Stimulated activated CD4-positive, alpha-beta T cell treated with anti-CD3 and anti-CD28 coated beads, TNF-alpha, amount 100 ng/mL, for 24 hours (primary cell): Measurements from ENCODE around the gene ZNF14.
"Not testable (repeated sequence)": the region's sequence is repeated elsewhere in the genome, so short reads cannot be mapped to it uniquely, and the experiment has no call there.

Experiments used
- DNase-seq, 3 experiments: peaks; one replicate each; pipeline ENCODE4 v3.0.0-alpha.2; 2020; ENCODE audit warnings: low read depth in 3 of 3

The ZNF14 gene

DNA sequence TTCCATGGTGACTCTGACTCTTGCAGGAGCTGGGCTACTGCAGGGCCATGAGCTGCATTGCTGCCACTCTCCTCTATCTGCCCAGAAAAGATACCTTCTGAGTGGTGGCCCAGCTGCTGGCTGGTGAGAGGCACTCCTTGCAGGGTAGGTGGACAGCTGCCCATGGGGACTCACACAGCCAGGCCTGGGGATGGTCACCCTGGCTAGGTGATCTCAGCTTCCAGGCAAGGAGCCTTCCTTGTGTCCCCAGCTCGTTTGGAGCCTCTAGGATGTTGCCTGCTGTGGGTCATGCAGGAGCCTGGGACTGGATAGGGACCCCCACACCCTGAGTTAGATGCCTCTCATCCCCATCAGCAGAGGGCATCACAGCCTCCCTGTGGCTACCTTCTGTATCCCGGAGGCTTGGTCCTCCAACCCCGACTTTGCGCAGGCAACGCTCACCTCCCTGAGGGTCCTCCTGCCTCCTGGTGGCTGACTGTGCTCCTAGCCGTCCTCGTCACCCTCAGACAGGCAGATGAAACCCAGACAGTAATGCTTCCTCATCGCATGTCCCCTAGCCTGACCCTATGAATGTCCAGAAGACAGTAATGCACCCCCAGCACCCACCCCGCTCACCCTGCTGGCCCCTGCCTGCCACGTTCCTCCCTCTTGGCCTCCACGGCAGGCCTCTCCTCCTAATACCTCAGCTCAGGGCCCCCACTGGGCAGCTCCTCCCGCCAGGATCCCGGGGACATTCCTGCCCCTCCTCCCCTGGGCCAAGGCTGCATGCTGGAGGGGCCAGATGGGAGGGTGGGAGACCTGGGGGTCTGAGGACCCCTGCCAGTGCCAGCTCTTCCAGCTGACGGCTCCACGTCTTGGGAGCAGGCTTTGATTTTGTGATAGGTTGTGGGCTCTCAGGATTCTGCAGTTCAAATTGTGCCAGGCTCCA lies 13.6 kb upstream of the ZNF14 start:
- no peak for DNase-seq

DNA sequence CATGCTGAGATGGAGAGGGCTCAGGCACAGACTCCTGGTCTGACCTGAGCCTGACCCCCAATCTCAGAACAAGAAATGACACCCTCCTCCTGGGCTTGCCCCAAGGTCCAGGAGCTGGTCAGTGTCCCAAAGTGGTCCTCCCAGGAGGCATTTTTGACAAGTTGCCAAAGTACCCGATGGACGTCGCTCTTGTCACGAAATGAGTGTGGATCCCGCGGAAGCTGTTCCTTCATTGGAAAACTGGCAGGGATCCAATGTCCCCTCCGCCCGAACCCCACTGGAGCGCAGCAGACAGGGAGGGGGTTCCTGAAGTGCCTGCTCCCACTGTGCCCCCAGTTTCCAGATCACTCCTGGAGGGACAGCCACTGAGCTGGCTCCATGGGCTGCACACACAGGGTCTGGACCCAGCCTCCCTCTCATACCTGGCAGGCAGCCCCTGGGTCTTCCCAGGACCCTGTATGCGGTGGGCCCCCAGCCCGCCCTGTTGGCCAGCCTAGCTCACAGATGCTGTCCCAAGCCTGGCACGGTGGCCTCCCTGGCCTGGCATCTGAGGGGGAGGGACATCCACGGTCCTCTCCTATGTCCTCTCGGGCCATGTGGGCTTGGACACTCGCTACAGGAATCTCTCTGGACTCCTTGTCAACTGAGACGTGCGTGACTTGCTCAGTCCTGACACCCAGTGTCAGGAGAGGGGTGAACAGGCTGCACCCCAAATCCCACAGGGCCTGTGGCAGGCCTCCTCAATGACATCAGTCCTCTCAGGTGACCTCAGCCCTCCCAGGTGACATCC lies 12.8 kb upstream of the ZNF14 start:
- DNase-seq, result no peak

- no peak for DNase-seq
Measured at GRCh38 chr19:19744641-19745040, 11.7 kb upstream of the ZNF14 start.

GRCh38 chr19:19743921-19744320 lies 11.0 kb upstream of the ZNF14 start:
- DNase-seq, result not testable (repeated sequence)

DNA sequence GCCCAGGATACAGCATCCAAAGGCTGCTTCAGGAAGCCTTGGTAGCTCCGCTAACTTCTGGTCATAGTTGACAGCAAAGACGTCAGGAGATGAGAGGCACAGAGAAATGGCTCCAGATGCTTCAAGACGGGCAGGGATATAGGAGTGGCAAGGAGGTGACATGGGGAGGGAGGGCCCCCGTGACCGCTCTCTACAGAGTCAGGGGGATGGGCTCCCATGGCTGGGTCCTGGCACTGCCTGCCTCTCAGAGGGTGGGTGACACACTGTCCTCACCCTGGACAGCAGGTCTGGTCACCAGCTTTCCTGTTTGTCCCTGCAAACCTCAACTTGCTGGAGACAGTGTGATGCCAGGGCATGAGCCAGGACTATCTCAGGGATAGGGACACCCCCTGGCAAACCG lies 10.3 kb upstream of the ZNF14 start:
- DNase-seq, result no peak

DNA sequence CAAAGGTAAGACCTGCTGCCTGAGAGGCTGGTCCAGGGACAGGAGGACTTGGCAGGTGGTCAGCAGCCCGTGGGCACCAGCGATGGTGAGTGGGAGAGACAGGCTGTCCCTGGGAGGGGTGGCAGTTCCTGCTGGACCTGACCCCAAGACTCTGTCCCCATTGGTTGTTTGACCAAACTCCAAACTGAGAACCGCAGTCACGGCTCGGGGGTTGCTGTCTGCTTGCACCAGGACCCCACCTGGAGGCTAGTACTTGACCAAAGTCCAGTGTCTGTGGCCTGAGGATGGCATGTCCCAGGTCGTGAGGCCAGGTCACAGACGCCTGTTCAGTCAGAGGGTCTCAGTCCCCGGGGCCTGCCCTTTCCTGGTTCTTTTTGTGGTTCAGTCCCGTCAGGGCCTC lies 9.9 kb upstream of the ZNF14 start:
- DNase-seq, result no peak

DNA sequence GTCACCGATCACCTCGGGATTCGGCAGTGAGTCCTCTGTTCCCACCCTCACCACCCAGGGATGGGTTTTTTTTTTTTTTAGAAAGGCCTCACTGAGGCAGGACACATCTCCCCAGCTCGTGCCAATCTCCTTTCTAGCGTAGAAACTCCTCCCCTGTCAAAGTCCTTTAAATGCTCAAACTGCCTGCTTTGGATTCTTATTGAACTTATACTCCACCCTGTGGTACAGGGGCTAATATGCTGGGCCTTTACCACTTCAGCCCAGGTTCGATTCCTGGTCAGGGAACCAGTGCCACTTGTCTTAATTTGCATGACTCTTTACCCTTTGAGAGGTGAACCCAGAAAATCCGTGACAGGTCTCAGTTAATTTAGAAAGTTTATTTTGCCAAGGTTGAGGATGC lies 8.3 kb upstream of the ZNF14 start:
- DNase-seq, result no peak

DNA sequence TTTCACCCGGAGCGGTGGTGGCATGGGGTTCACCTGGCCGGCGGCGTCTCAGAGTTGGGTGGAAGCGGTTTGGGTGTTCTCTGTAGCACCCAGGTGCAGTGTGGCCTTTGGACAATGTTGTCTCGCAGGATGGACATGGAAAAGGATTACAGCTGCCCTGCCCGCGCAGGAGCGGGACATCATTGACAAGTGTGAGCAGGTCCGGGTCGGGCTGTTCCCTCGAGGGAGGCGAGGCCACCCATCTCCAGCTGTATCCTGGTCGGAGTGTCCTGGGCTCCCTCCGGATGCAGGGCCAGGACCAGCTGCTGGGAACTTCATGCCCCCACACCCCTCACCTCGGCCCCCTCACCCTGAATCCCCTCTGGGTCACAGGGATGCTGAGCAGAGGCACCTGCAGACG lies 7.8 kb upstream of the ZNF14 start:
- no peak for DNase-seq

- no peak for DNase-seq
Measured at GRCh38 chr19:19738564-19738963, 5.7 kb upstream of the ZNF14 start.

DNA sequence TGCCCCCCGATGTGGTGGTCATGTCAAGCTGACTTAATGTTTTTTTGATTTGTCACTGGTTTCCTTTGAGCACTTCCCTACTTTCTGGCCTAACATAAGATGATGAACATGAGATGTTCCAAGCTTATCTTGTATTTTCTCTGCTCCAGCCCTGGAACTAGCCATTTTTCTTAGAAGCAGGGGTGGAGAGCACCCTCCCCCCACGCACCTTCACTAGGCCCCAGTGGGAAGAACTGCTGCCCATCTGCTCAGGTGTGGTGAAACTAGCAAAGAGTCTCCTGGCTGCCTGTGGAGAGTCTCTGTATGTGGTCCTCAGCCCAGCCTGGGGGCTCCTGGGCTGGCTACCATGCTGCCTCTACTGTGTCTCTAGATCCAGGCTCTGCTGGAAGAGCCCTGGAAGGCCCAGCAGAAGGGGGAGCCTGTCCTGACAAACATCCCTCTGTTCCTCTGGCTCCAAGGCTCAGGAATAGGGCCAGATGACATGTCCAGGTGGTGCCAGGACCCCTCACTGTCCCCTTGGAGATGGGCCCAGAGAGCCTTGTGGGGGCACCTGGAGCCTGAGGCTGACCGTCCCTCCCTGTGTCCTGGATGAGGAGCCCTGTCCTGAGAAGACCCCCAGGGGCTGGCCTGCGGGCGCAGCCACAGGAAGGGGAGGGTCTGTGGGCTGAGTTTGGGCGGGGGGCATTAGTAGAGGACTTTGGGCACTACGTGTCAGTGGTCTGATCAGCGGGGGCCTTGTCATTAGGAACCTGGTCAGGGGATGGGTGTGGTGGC lies 4.8 kb upstream of the ZNF14 start:
- no peak for DNase-seq

- DNase-seq, result no peak
Measured at GRCh38 chr19:19721896-19722295, 11.0 kb downstream of the ZNF14 start.

DNA sequence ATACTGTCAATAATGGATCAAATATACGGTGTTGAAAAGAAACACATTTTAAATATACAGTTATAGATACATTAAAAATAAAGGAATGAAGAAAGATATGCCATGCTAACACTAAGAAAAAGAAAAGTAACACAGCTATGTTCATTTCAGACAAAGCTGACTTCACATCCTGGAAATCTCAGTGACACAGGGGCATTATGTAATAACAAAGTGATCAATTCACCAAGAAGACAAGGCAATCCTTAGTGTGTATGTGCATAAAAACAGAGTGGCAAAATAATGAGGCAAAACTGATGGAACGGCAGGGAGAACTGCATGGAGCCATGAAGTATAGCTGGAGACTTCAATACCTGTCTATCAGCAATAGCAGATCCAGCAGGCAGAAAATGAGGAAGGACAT lies 13.1 kb downstream of the ZNF14 start:
- DNase-seq, result no peak

DNA sequence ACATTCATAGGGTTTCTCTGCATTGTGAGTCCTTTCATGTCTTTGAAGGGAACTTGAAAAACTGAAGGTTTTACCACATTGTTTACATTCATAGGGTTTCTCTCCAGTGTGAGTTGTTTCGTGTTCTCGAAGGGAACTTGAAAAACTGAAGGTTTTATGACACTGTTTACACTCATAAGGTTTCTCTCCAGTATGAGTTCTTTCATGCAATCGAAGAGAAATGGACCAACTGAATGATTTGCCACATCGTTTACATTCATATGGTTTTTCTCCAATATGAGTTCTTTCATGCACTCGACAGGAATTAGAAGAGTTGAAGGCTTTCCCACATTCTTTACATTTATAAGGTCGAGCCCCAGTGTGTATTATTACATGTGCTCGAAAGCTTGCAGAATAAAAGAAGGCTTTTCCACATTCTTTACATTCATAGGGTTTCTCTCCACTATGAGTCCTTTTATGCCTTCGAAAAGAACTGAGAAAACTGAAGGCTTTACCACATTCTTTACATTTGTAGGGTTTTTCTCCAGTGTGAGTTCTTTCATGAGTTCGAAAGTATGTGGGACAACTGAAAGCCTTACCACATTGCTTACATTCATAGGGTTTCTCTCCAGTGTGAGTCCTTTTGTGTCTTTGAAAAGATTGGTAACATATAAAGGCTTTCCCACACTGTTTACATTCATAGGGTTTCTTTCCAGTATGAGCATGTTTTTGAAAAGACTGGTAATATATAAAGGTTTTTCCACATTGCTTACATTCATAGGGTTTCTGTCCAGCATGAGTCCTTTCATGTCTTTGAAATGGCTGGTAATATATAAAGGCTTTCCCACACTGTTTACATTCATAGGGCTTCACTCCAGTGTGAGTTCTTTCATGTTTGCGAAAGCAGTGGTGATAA lies 20.7 kb downstream of the ZNF14 start:
- DNase-seq, result no peak

- no peak for DNase-seq
Measured at GRCh38 chr19:19711306-19711933, 21.5 kb downstream of the ZNF14 start.

- no peak for DNase-seq
Measured at GRCh38 chr19:19710506-19710905, 22.4 kb downstream of the ZNF14 start.

- DNase-seq, result no peak
Measured at GRCh38 chr19:19704836-19705235, 28.1 kb downstream of the ZNF14 start.

DNA sequence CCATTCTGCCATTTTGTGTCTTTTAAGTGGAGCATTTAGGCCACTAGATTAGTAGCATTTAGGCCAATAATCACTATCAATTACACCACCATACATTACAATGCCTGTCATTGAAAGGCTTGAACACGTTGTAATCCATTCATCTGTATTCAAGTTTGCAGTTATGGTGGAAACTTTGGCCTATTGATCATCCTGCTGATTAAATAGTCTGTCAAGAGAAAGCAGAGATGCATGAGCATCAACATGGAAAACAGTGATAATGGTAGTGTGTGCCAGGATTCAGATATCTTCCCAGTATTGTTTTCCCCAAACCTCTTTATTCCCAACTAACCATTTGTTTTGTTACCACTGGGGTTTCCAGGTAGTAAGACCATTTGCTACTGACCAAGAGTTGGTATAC lies 32.4 kb downstream of the ZNF14 start:
- DNase-seq, result not testable (repeated sequence)

DNA sequence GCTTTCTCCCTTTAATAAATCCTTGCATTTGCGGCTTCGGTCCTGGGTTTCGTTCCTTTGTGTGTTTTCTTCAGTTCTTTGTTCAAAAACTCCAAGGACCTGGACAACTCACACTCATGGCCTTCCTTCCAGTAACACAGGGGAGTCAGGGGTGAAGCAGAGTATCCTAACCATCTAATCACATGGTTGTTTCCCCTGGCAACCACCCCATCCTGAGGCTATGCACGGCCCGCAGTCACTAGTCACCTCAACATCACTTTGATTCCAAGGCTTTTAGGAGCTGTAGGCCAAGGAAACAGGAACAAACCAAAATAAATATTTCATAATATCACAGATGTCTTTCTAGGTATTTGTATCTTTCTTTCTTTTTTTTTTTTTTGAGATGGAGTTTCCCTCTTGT lies 35.3 kb downstream of the ZNF14 start:
- no peak for DNase-seq

DNA sequence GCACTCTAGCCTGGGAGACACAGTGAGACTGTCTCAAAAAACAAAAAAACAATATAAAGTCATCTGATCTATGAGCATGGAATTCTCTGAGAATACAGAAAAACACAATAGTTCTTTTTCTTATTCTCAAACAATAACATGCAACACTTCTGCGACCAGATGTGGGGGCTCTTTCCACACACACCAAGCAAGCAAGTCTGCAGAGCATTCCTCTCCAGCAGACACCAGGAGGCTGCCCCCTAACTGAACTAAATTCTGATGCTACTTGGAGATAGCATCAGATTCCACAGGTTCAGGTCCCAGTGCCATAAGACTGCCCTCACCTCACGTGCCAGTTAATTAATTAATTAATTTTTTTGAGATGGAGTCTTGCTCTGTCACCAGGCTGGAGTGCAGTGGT lies 36.5 kb downstream of the ZNF14 start:
- no peak for DNase-seq

- DNase-seq, result no peak
Measured at GRCh38 chr19:19691683-19692082, 41.2 kb downstream of the ZNF14 start.

DNA sequence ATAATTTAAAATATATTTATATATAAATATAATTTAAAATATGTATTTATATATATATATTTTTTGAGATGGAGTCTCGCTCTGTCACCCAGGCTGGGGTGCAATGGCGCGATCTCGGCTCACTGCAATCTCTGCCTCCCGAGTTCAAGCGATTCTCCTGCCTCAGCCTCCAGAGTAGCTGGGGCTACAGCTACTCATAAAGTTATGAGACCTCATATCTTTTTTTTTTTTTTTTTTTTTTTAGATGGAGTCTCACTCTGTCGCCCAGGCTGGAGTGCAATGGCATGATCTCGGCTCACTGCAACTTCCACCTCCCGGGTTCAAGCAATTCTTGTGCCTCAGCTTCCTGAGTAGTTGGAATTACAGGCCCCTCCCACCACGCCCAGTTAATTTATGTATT lies 43.9 kb downstream of the ZNF14 start:
- not testable (repeated sequence) for DNase-seq
